Neural cell (in vitro differentiated cells): ENCODE data around the gene KCTD11. TPM values are rescaled to one million over a fixed set of nuclear protein-coding genes. Genes with fewer than 3 reads are reported as not detected.

Source experiments
- H2AFZ ChIP-seq: fragments of 200-600, 300-800 bp; sonication (generic), shearing (Covaris generic); 2 replicates; pipeline ENCODE4 v1.6.0; 2014; ENCODE audit warnings: low read depth, mild to moderate bottlenecking, antibody characterized with exemption, low read length, moderate library complexity
- H3F3A ChIP-seq: fragments of 200-600 bp; shearing (Covaris generic); 2 replicates; pipeline ENCODE4 v1.6.1; 2016; ENCODE audit warnings: mild to moderate bottlenecking, moderate library complexity, mixed read lengths, antibody characterized with exemption, low read length; ENCODE audit not compliant: insufficient read depth, poor library complexity, severe bottlenecking
- H3K27ac ChIP-seq: fragments of 200-600, 300-800 bp; sonication (generic), shearing (Covaris generic); 2 replicates; pipeline ENCODE4 v1.5.1; 2014; ENCODE audit warnings: mild to moderate bottlenecking, low read length, moderate library complexity
- H3K27me3 ChIP-seq: fragments of 300-800, 200-600 bp; sonication (generic), shearing (Covaris generic); 2 replicates; pipeline ENCODE4 v1.6.0; 2014; ENCODE audit warnings: mild to moderate bottlenecking, low read depth, low read length, moderate library complexity; ENCODE audit not compliant: insufficient read depth
- H3K36me3 ChIP-seq: fragments of 300-800, 200-600 bp; sonication (generic), shearing (Covaris generic); 2 replicates; pipeline ENCODE4 v1.5.1; 2014; ENCODE audit warnings: mild to moderate bottlenecking, antibody characterized with exemption, low read length, moderate library complexity; ENCODE audit not compliant: insufficient read depth
- H3K4me2 ChIP-seq: fragments of 300-800, 200-600 bp; sonication (generic), shearing (Covaris generic); 2 replicates; pipeline ENCODE4 v1.6.0; 2014; ENCODE audit warnings: mild to moderate bottlenecking, low read length
- H3K4me3 ChIP-seq: fragments of 300-800, 200-600 bp; sonication (generic), shearing (Covaris generic); 2 replicates; pipeline ENCODE4 v1.5.1; 2014; ENCODE audit warnings: mild to moderate bottlenecking, low read length, moderate library complexity
- H3K79me2 ChIP-seq: fragments of 200-600 bp; shearing (Covaris generic); replicated peaks from 2 replicates; pipeline ENCODE4 v1.6.0; 2014; ENCODE audit warnings: mild to moderate bottlenecking, low read length, moderate library complexity; ENCODE audit not compliant: insufficient read depth
- H3K9ac ChIP-seq: fragments of 300-800, 200-600 bp; sonication (generic), shearing (Covaris generic); 2 replicates; pipeline ENCODE4 v1.6.1; 2016; ENCODE audit warnings: mild to moderate bottlenecking, low read length, mixed read lengths
- H3K9me2 ChIP-seq: fragments of 200-600 bp; shearing (Covaris generic); 2 replicates; pipeline ENCODE4 v1.6.1; 2016; ENCODE audit warnings: mild to moderate bottlenecking, low read length, mixed read lengths; ENCODE audit not compliant: insufficient read depth
- H3K9me3 ChIP-seq: fragments of 200-600, 300-800 bp; sonication (generic), shearing (Covaris generic); 2 replicates; pipeline ENCODE4 v1.6.1; 2016; ENCODE audit warnings: mild to moderate bottlenecking, mixed run types, low read length, moderate library complexity, mixed read lengths
- H4K20me1 ChIP-seq: fragments of 200-600 bp; shearing (Covaris generic); 2 replicates; pipeline ENCODE4 v1.6.1; 2016; ENCODE audit warnings: mild to moderate bottlenecking, mixed run types; ENCODE audit not compliant: insufficient read depth
- EP300 ChIP-seq: fragments of 450-650 bp; conservative IDR thresholded peaks from 2 replicates; pipeline ENCODE4 v1.6.1; 2014; ENCODE audit warnings: antibody characterized with exemption, mild to moderate bottlenecking, moderate library complexity; ENCODE audit not compliant: poor library complexity, severe bottlenecking
- EZH2 ChIP-seq: fragments of 200-600, 300-800 bp; shearing (Covaris generic), sonication (generic); IDR thresholded peaks from 2 replicates; pipeline ENCODE4 v1.6.1; 2014; ENCODE audit warnings: antibody characterized with exemption, low read length, borderline replicate concordance, mild to moderate bottlenecking; ENCODE audit not compliant: insufficient read depth, poor library complexity, severe bottlenecking
- MXI1 ChIP-seq: fragments of 450-650 bp; conservative IDR thresholded peaks from 2 replicates; pipeline ENCODE4 v1.6.1; 2014; ENCODE audit warnings: antibody characterized with exemption, mild to moderate bottlenecking; ENCODE audit not compliant: poor library complexity, severe bottlenecking
- POLR2AphosphoS5 ChIP-seq: IDR thresholded peaks from 2 replicates; pipeline ENCODE4 v1.6.1; 2012
- RAD21 ChIP-seq: fragments of 450-650 bp; conservative IDR thresholded peaks from 2 replicates; pipeline ENCODE4 v1.6.1; 2014; ENCODE audit warnings: antibody characterized with exemption, mild to moderate bottlenecking, moderate library complexity
- SMC3 ChIP-seq: fragments of 450-650 bp; conservative IDR thresholded peaks from 2 replicates; pipeline ENCODE4 v1.6.1; 2014; ENCODE audit warnings: antibody characterized with exemption, mild to moderate bottlenecking, moderate library complexity; ENCODE audit not compliant: poor library complexity
- TAF1 ChIP-seq: IDR thresholded peaks from 2 replicates; pipeline ENCODE4 v1.6.1; 2012; ENCODE audit warnings: low read depth
- polyA plus RNA-seq: library from polyadenylated mRNA; depleted of rRNA; stranded (reverse); fragments of >200 nt; gene quantifications from 2 replicates; pipeline ENCODE4 v1.2.3, GENCODE V29; 2014
- TF ChIP-seq, protein P1 (sequence below): IDR thresholded peaks from 2 replicates; pipeline ENCODE4 v1.6.1; 2012; ENCODE audit warnings: borderline replicate concordance
- TF ChIP-seq, protein P2 (sequence below): fragments of 450-650 bp; IDR thresholded peaks from 2 replicates; pipeline ENCODE4 v1.5.1; 2014; ENCODE audit warnings: antibody characterized with exemption, mild to moderate bottlenecking, moderate library complexity; ENCODE audit not compliant: poor library complexity, severe bottlenecking

Gene KCTD11
- polyA plus RNA-seq, 1 donor from 2014 or later, result 2.8 TPM

DNA sequence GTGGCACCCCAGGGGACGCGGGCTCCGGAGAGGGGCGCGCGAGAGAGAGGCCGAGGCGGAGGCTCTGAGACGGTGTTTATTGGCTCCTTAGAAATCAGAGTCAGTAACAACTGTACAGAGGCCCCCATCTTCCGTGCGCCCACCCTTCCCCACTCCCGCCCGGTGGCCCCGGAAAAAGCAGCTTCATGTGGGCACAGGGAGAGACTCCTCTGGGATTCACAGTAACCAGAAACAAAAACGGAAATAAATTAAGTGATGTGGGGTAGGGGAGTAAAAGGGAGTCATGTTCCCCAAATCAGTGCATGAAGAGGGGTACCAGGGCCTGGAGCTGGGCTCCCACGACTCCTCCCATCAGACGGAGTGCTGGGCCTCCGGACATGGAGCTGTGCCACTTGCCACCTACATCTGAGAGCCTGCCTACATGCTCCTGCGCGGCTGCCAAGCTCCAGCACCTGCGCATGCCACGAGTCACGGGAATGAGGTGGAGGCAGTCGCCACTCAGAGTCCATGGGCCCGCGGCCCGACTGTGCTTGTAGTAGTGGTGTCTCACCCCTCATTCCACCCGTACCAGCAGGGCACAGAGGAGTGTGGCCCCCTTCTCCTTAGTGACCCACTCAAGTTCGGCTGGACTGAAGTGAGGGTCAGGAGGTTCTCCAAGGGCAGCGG, 36.3 kb upstream of the KCTD11 start:
- Histone ChIP-seq H3K4me3 (peak overlapping the region; percentile 83), H3K4me2 (peak overlapping the region; percentile 63), H3K36me3 (no peaks in the 10 kb centered on the region), H2AFZ (peak overlapping the region; percentile 53), H3K9me2 (no peaks in the 10 kb centered on the region), H3K79me2 (peaks cover 15% of the 10 kb centered on the region), H3K9me3 (no peaks in the 10 kb centered on the region), H3K9ac (peak overlapping the region; percentile 81), H3K27me3 (no peaks in the 10 kb centered on the region), H3F3A (no peaks in the 10 kb centered on the region), H3K27ac (peak overlapping the region; percentile 87), H4K20me1 (no peaks in the 10 kb centered on the region)
- no peak for TF ChIP-seq MXI1
- no peak for TF ChIP-seq TAF1
- TF ChIP-seq POLR2AphosphoS5, result no peak
- TF ChIP-seq, protein P1, sequence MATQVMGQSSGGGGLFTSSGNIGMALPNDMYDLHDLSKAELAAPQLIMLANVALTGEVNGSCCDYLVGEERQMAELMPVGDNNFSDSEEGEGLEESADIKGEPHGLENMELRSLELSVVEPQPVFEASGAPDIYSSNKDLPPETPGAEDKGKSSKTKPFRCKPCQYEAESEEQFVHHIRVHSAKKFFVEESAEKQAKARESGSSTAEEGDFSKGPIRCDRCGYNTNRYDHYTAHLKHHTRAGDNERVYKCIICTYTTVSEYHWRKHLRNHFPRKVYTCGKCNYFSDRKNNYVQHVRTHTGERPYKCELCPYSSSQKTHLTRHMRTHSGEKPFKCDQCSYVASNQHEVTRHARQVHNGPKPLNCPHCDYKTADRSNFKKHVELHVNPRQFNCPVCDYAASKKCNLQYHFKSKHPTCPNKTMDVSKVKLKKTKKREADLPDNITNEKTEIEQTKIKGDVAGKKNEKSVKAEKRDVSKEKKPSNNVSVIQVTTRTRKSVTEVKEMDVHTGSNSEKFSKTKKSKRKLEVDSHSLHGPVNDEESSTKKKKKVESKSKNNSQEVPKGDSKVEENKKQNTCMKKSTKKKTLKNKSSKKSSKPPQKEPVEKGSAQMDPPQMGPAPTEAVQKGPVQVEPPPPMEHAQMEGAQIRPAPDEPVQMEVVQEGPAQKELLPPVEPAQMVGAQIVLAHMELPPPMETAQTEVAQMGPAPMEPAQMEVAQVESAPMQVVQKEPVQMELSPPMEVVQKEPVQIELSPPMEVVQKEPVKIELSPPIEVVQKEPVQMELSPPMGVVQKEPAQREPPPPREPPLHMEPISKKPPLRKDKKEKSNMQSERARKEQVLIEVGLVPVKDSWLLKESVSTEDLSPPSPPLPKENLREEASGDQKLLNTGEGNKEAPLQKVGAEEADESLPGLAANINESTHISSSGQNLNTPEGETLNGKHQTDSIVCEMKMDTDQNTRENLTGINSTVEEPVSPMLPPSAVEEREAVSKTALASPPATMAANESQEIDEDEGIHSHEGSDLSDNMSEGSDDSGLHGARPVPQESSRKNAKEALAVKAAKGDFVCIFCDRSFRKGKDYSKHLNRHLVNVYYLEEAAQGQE, result no peak
- no peak for TF ChIP-seq SMC3
- TF ChIP-seq, protein P2, sequence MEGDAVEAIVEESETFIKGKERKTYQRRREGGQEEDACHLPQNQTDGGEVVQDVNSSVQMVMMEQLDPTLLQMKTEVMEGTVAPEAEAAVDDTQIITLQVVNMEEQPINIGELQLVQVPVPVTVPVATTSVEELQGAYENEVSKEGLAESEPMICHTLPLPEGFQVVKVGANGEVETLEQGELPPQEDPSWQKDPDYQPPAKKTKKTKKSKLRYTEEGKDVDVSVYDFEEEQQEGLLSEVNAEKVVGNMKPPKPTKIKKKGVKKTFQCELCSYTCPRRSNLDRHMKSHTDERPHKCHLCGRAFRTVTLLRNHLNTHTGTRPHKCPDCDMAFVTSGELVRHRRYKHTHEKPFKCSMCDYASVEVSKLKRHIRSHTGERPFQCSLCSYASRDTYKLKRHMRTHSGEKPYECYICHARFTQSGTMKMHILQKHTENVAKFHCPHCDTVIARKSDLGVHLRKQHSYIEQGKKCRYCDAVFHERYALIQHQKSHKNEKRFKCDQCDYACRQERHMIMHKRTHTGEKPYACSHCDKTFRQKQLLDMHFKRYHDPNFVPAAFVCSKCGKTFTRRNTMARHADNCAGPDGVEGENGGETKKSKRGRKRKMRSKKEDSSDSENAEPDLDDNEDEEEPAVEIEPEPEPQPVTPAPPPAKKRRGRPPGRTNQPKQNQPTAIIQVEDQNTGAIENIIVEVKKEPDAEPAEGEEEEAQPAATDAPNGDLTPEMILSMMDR, result no peak
- TF ChIP-seq EZH2, result no peak
- TF ChIP-seq EP300, result no peak
- no peak for TF ChIP-seq RAD21

DNA sequence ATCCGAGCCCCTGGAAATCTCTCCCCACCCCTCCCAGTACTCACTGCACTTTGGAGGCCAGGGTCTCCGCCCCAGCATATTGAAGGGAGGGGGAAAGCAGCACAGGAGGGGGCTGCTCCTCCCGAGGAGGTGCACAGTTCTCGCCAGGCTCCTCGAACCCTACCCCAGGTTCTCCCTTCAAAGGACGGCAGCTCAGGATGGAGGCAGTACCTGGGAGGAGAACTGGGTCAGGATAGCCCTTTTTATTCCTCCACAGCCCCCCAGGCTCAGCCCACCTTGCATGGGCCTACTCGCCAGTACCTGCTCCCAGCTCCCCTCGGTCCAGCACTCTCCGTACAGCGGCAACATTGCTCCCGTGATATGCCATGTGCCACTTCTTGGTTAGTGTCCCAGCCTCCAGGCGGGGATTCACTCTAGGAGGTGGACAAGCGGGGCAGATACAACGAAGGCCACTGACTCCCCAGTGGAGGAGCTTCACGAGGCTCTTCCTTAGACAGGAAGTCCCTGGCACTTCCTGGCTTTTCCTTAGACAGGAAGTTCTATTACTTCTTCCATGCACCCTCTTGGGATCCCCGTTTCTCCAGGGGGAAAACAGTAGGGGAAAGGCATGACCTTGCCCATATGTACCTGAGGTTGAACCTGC, 34.7 kb upstream of the KCTD11 start:
- Histone ChIP-seq H3K9ac (no peak overlapping the region), H3K27me3 (no peaks in the 10 kb centered on the region), H3K27ac (no peak overlapping the region), H3F3A (no peaks in the 10 kb centered on the region), H3K4me3 (no peak overlapping the region), H3K4me2 (no peak overlapping the region), H3K36me3 (no peaks in the 10 kb centered on the region), H3K9me2 (no peaks in the 10 kb centered on the region), H3K79me2 (peaks cover 13% of the 10 kb centered on the region), H4K20me1 (no peaks in the 10 kb centered on the region), H2AFZ (no peak overlapping the region), H3K9me3 (no peaks in the 10 kb centered on the region)
- TF ChIP-seq, protein P1, result no peak
- TF ChIP-seq TAF1 (no peak), SMC3 (no peak), EZH2 (no peak), RAD21 (no peak), POLR2AphosphoS5 (no peak), EP300 (no peak), MXI1 (no peak)
- TF ChIP-seq, protein P2, result no peak
